Measurements from ENCODE around the gene ITIH3.

DNA sequence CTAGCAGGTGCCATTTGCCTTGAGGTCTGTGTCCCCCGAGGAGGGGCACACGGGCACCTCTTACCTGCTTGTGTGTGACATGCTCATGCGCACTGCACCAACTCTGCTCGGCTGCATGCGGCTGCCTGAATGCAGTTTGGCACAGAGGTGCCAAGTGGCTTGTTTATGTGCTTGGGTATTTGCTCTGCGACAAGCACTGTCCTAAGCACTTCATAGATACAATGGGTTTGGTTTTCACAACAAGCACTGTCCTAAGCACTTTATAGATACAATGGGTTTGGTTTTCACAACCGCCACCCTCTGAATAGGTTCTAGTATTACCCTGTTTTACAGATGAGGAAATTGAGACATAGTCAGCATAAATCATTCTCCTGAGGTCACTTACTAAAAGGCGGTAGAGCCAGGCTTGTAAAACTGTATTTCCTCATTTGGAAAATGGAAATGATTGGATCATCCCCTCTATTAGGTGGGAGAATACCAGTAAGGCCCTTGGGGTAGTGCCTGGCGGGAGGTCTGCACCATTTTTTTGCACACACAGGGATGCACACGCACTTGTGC, 35.4 kb downstream of the ITIH3 start:
- TF ChIP-seq, protein P1, sequence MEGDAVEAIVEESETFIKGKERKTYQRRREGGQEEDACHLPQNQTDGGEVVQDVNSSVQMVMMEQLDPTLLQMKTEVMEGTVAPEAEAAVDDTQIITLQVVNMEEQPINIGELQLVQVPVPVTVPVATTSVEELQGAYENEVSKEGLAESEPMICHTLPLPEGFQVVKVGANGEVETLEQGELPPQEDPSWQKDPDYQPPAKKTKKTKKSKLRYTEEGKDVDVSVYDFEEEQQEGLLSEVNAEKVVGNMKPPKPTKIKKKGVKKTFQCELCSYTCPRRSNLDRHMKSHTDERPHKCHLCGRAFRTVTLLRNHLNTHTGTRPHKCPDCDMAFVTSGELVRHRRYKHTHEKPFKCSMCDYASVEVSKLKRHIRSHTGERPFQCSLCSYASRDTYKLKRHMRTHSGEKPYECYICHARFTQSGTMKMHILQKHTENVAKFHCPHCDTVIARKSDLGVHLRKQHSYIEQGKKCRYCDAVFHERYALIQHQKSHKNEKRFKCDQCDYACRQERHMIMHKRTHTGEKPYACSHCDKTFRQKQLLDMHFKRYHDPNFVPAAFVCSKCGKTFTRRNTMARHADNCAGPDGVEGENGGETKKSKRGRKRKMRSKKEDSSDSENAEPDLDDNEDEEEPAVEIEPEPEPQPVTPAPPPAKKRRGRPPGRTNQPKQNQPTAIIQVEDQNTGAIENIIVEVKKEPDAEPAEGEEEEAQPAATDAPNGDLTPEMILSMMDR (IDR thresholded peaks at IDR 0.05) = no peak
- no peak for TF ChIP-seq POLR2A (IDR thresholded peaks at IDR 0.05)
- no peak for TF ChIP-seq POLR2AphosphoS5 (IDR thresholded peaks at IDR 0.05)
- no peak for TF ChIP-seq EP300 (IDR thresholded peaks at IDR 0.05)

Data from sigmoid colon (tissue), 4 donors.